PC-3 (cell line): ENCODE measurements around the gene CARMIL1. TPM values are rescaled to one million over a fixed set of nuclear protein-coding genes. Genes with fewer than 3 reads are reported as not detected.

Source experiments
- ATAC-seq: fragments of 200-7000 bp; cut with Tn5 transposase; 2 replicates; pipeline ENCODE4 v1.9.1; 2020; ENCODE audit warnings: mild to moderate bottlenecking, moderate library complexity
- BruUV-seq: library from RNA; stranded (reverse); fragments of 400-500 nt; replicated peaks from 2 replicates; lab custom pipeline; 2021; lab: Mats Ljungman, UMichigan
- CTCF ChIA-PET: fragments of 300-600 bp; sonication (Branson Sonifier 250); formaldehyde crosslinking; loops from one replicate; lab custom pipeline; 2022; ENCODE audit warnings: antibody characterized with exemption; lab: Charles Lee
- POLR2A ChIA-PET: fragments of 300-600 bp; sonication (Branson Sonifier 250); formaldehyde crosslinking; loops from one replicate; lab custom pipeline; 2022; ENCODE audit warnings: antibody characterized with exemption; ENCODE audit not compliant: unreplicated experiment; lab: Charles Lee
- DNase-seq: peaks from one replicate; pipeline ENCODE4 v3.0.0-alpha.2; 2015
- H2AFZ ChIP-seq: fragments of 300-600 bp; sonication (generic); 2 replicates; pipeline ENCODE4 v1.6.0; 2016; ENCODE audit warnings: antibody characterized with exemption, low read length
- H3F3A ChIP-seq: fragments of 300-600 bp; sonication (generic); one replicate; pipeline ENCODE4 v1.6.0; 2017; ENCODE audit warnings: antibody characterized with exemption, low read length, control low read depth, mild to moderate bottlenecking; ENCODE audit not compliant: unreplicated experiment
- H3K27ac ChIP-seq: fragments of 300-600 bp; sonication (generic); 2 replicates; pipeline ENCODE4 v1.5.1; 2016; ENCODE audit warnings: mild to moderate bottlenecking, low read length
- H3K27me3 ChIP-seq: fragments of 300-600 bp; sonication (generic); 2 replicates; pipeline ENCODE4 v1.6.1; 2016; ENCODE audit warnings: low read length, mixed read lengths
- H3K36me3 ChIP-seq: fragments of 300-600 bp; sonication (generic); 2 replicates; pipeline ENCODE4 v1.6.1; 2016; ENCODE audit warnings: low read depth, mixed run types, low read length, mixed read lengths
- H3K4me1 ChIP-seq: fragments of 300-600 bp; sonication (generic); 2 replicates; pipeline ENCODE4 v1.5.1; 2016; ENCODE audit warnings: low read length; ENCODE audit not compliant: insufficient read depth
- H3K4me2 ChIP-seq: fragments of 300-600 bp; sonication (generic); 2 replicates; pipeline ENCODE4 v1.6.0; 2016; ENCODE audit warnings: low read length
- H3K4me3 ChIP-seq: fragments of 300-600 bp; sonication (generic); 2 replicates; pipeline ENCODE4 v1.5.1; 2016; ENCODE audit warnings: mild to moderate bottlenecking, low read length, mixed read lengths
- H3K79me2 ChIP-seq: fragments of 300-600 bp; sonication (generic); 2 replicates; pipeline ENCODE4 v1.6.1; 2017; ENCODE audit warnings: low read length, mixed read lengths
- H3K9ac ChIP-seq: fragments of 300-600 bp; sonication (generic); 2 replicates; pipeline ENCODE4 v1.6.0; 2016; ENCODE audit warnings: mild to moderate bottlenecking, low read length
- H3K9me2 ChIP-seq: fragments of 300-600 bp; sonication (generic); replicated peaks from 2 replicates; pipeline ENCODE4 v1.6.1; 2016; ENCODE audit warnings: mixed run types, low read length, mixed read lengths
- H3K9me3 ChIP-seq: fragments of 300-600 bp; sonication (generic); 2 replicates; pipeline ENCODE4 v1.6.1; 2016; ENCODE audit warnings: low read length, mixed read lengths
- H4K20me1 ChIP-seq: fragments of 300-600 bp; sonication (generic); 2 replicates; pipeline ENCODE4 v1.6.1; 2016; ENCODE audit warnings: low read length, mixed read lengths
- CTCF ChIP-seq: fragments of 300-600 bp; sonication (generic); conservative IDR thresholded peaks from 2 replicates; pipeline ENCODE4 v1.5.1; 2017; ENCODE audit warnings: antibody characterized with exemption, low read depth, mild to moderate bottlenecking, low read length
- EZH2 ChIP-seq: fragments of 300-600 bp; sonication (generic); IDR thresholded peaks from one replicate; pipeline ENCODE4 v1.6.1; 2017; ENCODE audit warnings: antibody characterized with exemption, mild to moderate bottlenecking, low read length; ENCODE audit not compliant: unreplicated experiment
- EZH2phosphoT487 ChIP-seq: fragments of 300-600 bp; sonication (generic); IDR thresholded peaks from 2 replicates; pipeline ENCODE4 v1.6.1; 2018; ENCODE audit warnings: mild to moderate bottlenecking, antibody characterized with exemption, low read length, borderline replicate concordance
- intact Hi-C: fragments of 100-400 bp; cut with micrococcal nuclease; formaldehyde crosslinking; loops from 2 replicates; pipeline ENCODE4 v1.9.0; 2023
- total RNA-seq: library from RNA; depleted of rRNA; stranded (reverse); fragments of >200 nt; gene quantifications from 2 replicates; pipeline ENCODE4 v1.2.3, GENCODE V29; 2014

CARMIL1 gene
- total RNA-seq, 1 experiment from 2014 or later: 22.0 TPM

GRCh38 chr6:25423358-25423757, 144.2 kb downstream of the CARMIL1 start:
- Histone ChIP-seq H3K27ac (no peak overlapping the region), H3K36me3 (no peaks in the 10 kb centered on the region), H3K9me3 (no peaks in the 10 kb centered on the region), H3K79me2 (0 out of 2 replicates have a peak, but pooled peaks cover 4% of the 10 kb centered on the region), H3F3A (peaks cover 3% of the 10 kb centered on the region), H3K4me2 (no peak overlapping the region), H3K4me3 (no peak overlapping the region), H2AFZ (no peak overlapping the region), H3K4me1 (peaks cover 19% of the 10 kb centered on the region), H4K20me1 (no peaks in the 10 kb centered on the region), H3K9ac (no peak overlapping the region), H3K27me3 (no peaks in the 10 kb centered on the region), H3K9me2 (no peaks in the 10 kb centered on the region)
- ChIA-PET POLR2A (no interaction called here), CTCF (no interaction called here)
- no TSS peak for BruUV-seq
- ATAC-seq: no peak
- TF ChIP-seq EZH2: no peak
- intact Hi-C loops: no loop called here
- DNase-seq: no peak

- no peaks in the 10 kb centered on the region for H3K27me3 ChIP-seq
Measured at GRCh38 chr6:25424303-25424702, 145.1 kb downstream of the CARMIL1 start.

GRCh38 chr6:25427549-25427948, 148.4 kb downstream of the CARMIL1 start:
- no peaks in the 10 kb centered on the region for H3K9me3 ChIP-seq

More at GRCh38 chr6:25424303-25424702, 145.1 kb downstream of the CARMIL1 start:
- H3K9me2 ChIP-seq: no peaks in the 10 kb centered on the region
- no peak overlapping the region for H3K4me3 ChIP-seq
- no peak overlapping the region for H2AFZ ChIP-seq
- intact Hi-C loops: no loop called here
- H3K9ac ChIP-seq: no peak overlapping the region
- H3K36me3 ChIP-seq: no peaks in the 10 kb centered on the region
- H3K27ac ChIP-seq: no peak overlapping the region
- no peaks in the 10 kb centered on the region for H3F3A ChIP-seq
- H3K79me2 ChIP-seq: 0 out of 2 replicates have a peak, but pooled peaks cover 2% of the 10 kb centered on the region
- CTCF ChIA-PET: no interaction called here
- H3K9me3 ChIP-seq: no peaks in the 10 kb centered on the region
- DNase-seq (no peak), ATAC-seq (no peak)
- TF ChIP-seq EZH2 (no peak), CTCF (no peak)
- H3K4me2 ChIP-seq: no peak overlapping the region
- H4K20me1 ChIP-seq: no peaks in the 10 kb centered on the region
- H3K4me1 ChIP-seq: peaks cover 10% of the 10 kb centered on the region
- POLR2A ChIA-PET: no interaction called here
- no TSS peak for BruUV-seq

More at GRCh38 chr6:25427549-25427948, 148.4 kb downstream of the CARMIL1 start:
- no peaks in the 10 kb centered on the region for H3F3A ChIP-seq
- peaks cover 7% of the 10 kb centered on the region for H3K4me1 ChIP-seq
- TF ChIP-seq EZH2phosphoT487 (no peak), EZH2 (no peak), CTCF (no peak)
- no peak for ATAC-seq
- no peaks in the 10 kb centered on the region for H3K27me3 ChIP-seq
- H4K20me1 ChIP-seq: no peaks in the 10 kb centered on the region
- H3K9ac ChIP-seq: no peak overlapping the region
- H2AFZ ChIP-seq: no peak overlapping the region
- CTCF ChIA-PET: interaction anchor here (0.7 kb wide), 1 partner anchor 58 kb away, joined by 4 read pairs; no protein-coding TSS in a partner anchor
- intact Hi-C loops: no loop called here
- no peak overlapping the region for H3K27ac ChIP-seq
- no peak overlapping the region for H3K4me3 ChIP-seq
- no peaks in the 10 kb centered on the region for H3K36me3 ChIP-seq
- DNase-seq: no peak
- no peak overlapping the region for H3K4me2 ChIP-seq
- no peaks in the 10 kb centered on the region for H3K9me2 ChIP-seq
- no peaks in the 10 kb centered on the region for H3K79me2 ChIP-seq
- POLR2A ChIA-PET: no interaction called here
- BruUV-seq: no TSS peak
